GM21619 (cell line): ENCODE measurements around the gene TOP3B.

ENCODE experiments used
- ATAC-seq: cut with Tn5 transposase; IDR thresholded peaks from one replicate; pipeline ENCODE4 v1.9.1; 2021; ENCODE audit not compliant: unreplicated experiment

The TOP3B gene

GRCh38 chr22:22013559-22014284 is 31.1 kb upstream of the TOP3B start:
- no peak for ATAC-seq

- ATAC-seq = no peak
Measured at GRCh38 chr22:22011964-22012363, 29.4 kb upstream of the TOP3B start.

GRCh38 chr22:22010358-22010757 is 27.8 kb upstream of the TOP3B start:
- ATAC-seq = no peak

- ATAC-seq = no peak
Measured at GRCh38 chr22:22009661-22010060, 27.1 kb upstream of the TOP3B start.

- ATAC-seq = no peak
Measured at GRCh38 chr22:22006596-22006990, 24.0 kb upstream of the TOP3B start.

GRCh38 chr22:22005945-22006595 is 23.5 kb upstream of the TOP3B start:
- no peak for ATAC-seq

GRCh38 chr22:22003233-22003632 is 20.6 kb upstream of the TOP3B start:
- ATAC-seq = no peak

- ATAC-seq = no peak
Measured at GRCh38 chr22:22002526-22003055, 20.0 kb upstream of the TOP3B start.

GRCh38 chr22:22001664-22002525 is 19.3 kb upstream of the TOP3B start:
- ATAC-seq = no peak

GRCh38 chr22:21998595-21999247 is 16.1 kb upstream of the TOP3B start:
- ATAC-seq = no peak

GRCh38 chr22:21996175-21996720 is 13.7 kb upstream of the TOP3B start:
- ATAC-seq = no peak

- no peak for ATAC-seq
Measured at GRCh38 chr22:21995660-21996059, 13.1 kb upstream of the TOP3B start.

GRCh38 chr22:21994881-21995444 is 12.4 kb upstream of the TOP3B start:
- no peak for ATAC-seq

GRCh38 chr22:21992593-21993237 is 10.1 kb upstream of the TOP3B start:
- ATAC-seq = no peak

GRCh38 chr22:21991774-21992173 is 9.2 kb upstream of the TOP3B start:
- no peak for ATAC-seq

GRCh38 chr22:21991304-21991596 is 8.7 kb upstream of the TOP3B start:
- no peak for ATAC-seq

GRCh38 chr22:21990445-21991303 is 8.1 kb upstream of the TOP3B start:
- no peak for ATAC-seq

GRCh38 chr22:21989049-21989448 is 6.5 kb upstream of the TOP3B start:
- ATAC-seq = no peak

- ATAC-seq = no peak
Measured at GRCh38 chr22:21985214-21985613, 2.6 kb upstream of the TOP3B start.
